WERI-Rb-1 (cell line): Measurements from ENCODE around the gene NKX2-4.

ENCODE experiments used
- DNase-seq: peaks from one replicate; pipeline ENCODE4 v3.0.0-alpha.2; 2020
- H3K27ac ChIP-seq: fragments of 250-450 bp; sonication (Bioruptor Pico); 2 replicates; pipeline ENCODE4 v1.5.1; 2020; ENCODE audit warnings: mild to moderate bottlenecking, moderate library complexity
- H3K27me3 ChIP-seq: fragments of 250-450 bp; sonication (Bioruptor Pico); 2 replicates; pipeline ENCODE4 v1.5.1; 2021; ENCODE audit warnings: mild to moderate bottlenecking, low read depth, moderate library complexity; ENCODE audit not compliant: insufficient read depth, severe bottlenecking
- H3K36me3 ChIP-seq: fragments of 250-450 bp; sonication (Bioruptor Pico); 2 replicates; pipeline ENCODE4 v1.5.1; 2020; ENCODE audit warnings: mild to moderate bottlenecking, moderate library complexity
- H3K4me3 ChIP-seq: 2 replicates; pipeline ENCODE4 v1.5.1; 2011; ENCODE audit warnings: low read depth, mild to moderate bottlenecking, control low read depth, low read length
- H3K9me3 ChIP-seq: fragments of 250-450 bp; sonication (Bioruptor Pico); 2 replicates; pipeline ENCODE4 v1.5.1; 2021; ENCODE audit warnings: mild to moderate bottlenecking, moderate library complexity; ENCODE audit not compliant: severe bottlenecking
- CTCF ChIP-seq: IDR thresholded peaks from 2 replicates; pipeline ENCODE4 v1.5.1; 2011; ENCODE audit warnings: low read depth, mild to moderate bottlenecking, control low read depth, inconsistent platforms, low read length

The NKX2-4 gene

DNA sequence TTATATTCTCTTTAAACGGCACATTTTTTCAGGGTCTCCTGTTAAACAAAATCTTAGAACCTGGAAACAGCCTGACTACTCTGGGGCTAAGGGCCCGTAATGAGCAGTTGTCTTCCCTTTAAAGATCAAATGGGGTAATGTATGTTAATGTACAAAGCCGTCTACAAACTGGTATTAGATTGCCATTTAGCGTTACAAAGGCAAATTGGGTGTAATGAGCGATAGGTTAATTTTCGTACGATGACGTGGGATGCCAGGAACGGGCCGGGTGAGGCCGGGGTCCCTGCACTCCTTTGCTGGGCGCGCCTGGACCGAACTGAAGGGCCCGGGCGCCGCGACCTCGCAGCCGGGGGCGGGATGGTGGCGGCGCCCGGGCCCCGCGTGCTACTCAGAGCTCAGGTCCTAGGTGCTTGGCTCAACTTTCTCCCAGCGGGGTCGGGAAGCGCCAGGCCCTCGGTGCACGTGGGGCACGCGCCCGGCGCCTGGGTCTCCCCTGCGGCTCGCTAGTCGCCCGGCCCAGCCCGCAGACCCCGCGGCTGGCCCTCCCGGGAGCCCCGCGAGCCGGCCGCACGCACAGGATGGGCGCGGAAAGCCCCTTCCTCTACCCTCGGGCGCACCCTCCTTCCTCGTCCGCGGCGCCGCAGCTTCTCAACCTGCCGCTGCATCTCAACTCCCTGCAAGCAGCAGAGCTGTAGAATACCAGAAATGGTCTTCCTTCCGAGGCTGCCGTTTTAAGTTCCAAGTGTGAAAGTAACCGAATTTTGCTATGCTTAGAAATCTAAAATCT is 5.9 kb downstream of the NKX2-4 start:
- H3K36me3 ChIP-seq, result peaks cover 6% of the 10 kb centered on the region; the same call in 1 of the 2 replicates
- no peaks in the 10 kb centered on the region for H3K9me3 ChIP-seq
- TF ChIP-seq CTCF, result no peak
- no peak for DNase-seq
- no peak overlapping the region for H3K27ac ChIP-seq
- H3K27me3 ChIP-seq, result no peaks in the 10 kb centered on the region
- H3K4me3 ChIP-seq, result no peak overlapping the region

DNA sequence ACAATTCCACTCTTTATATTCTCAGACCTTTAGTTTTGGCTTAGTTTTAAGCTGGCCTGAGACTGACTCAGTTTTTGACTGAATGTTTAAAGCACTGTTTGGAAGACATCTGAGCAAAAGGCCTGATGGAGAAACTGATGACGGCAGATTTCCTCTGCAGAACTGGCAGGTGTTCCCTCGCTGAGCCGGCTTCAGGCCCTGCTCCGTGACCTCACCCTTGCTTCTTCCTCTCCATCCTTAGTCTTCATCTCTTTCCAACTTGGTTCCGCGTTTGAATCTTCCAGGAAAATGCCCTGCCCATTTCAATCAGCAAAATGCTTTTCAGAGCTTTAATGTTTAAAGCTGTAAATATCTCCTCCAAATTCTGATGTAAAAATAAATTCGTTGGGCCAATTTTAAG is 6.6 kb downstream of the NKX2-4 start:
- no peak for DNase-seq
- H3K36me3 ChIP-seq, result peaks cover 12% of the 10 kb centered on the region
- no peak overlapping the region for H3K27ac ChIP-seq
- H3K27me3 ChIP-seq, result no peaks in the 10 kb centered on the region
- no peaks in the 10 kb centered on the region for H3K9me3 ChIP-seq
- H3K4me3 ChIP-seq, result no peak overlapping the region
- TF ChIP-seq CTCF, result no peak

- TF ChIP-seq CTCF, result no peak
- peaks cover 22% of the 10 kb centered on the region for H3K36me3 ChIP-seq
- H3K4me3 ChIP-seq, result no peak overlapping the region
- no peaks in the 10 kb centered on the region for H3K9me3 ChIP-seq
- H3K27me3 ChIP-seq, result no peaks in the 10 kb centered on the region
- no peak overlapping the region for H3K27ac ChIP-seq
- no peak for DNase-seq
Measured at GRCh38 chr20:21389368-21389767, 8.0 kb downstream of the NKX2-4 start.

GRCh38 chr20:21388566-21388965 is 8.8 kb downstream of the NKX2-4 start:
- Histone ChIP-seq H3K36me3 (peaks cover 30% of the 10 kb centered on the region), H3K4me3 (no peak overlapping the region), H3K27ac (no peak overlapping the region), H3K27me3 (no peaks in the 10 kb centered on the region), H3K9me3 (no peaks in the 10 kb centered on the region)
- no peak for DNase-seq
- no peak for TF ChIP-seq CTCF

DNA sequence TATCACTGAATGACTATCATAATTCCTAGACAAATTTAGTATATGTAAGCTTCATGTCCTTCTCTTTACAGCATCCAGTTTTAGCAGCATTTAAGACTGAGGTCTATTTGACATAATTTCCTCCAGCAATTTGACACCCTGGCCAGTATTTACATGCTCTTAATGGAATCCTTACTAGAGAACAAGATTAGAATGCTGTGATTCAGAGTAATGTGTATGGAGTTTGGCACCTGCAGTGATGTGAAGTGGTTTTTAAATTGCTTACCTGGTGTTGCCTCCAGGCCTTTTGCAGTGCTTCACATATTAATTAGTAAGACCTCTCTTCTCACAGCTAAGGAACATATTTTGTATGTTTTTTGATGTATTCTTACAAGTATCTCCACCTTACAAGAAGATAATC is 9.8 kb downstream of the NKX2-4 start:
- Histone ChIP-seq H3K4me3 (no peak overlapping the region), H3K9me3 (no peaks in the 10 kb centered on the region), H3K27me3 (no peaks in the 10 kb centered on the region), H3K36me3 (peaks cover 38% of the 10 kb centered on the region), H3K27ac (no peak overlapping the region)
- no peak for TF ChIP-seq CTCF
- no peak for DNase-seq

DNA sequence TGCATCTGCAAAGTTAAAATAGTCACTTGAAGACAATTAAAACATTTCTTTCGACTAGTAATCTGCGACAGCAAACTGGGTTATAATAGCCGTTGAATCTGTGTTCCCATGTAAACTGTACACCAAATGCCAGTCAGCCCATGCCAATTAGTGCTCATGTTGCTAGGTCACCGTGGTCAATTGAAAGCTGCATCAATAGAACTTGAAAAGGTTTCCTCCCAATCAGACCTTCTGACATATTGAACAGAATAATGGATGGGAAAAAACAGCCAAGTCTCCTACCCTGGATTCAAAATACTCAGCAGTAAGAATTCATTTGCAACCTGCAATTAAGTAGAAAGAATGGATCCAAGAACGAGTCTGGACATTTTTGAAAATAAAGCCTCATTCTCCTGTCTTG is 11.2 kb downstream of the NKX2-4 start:
- no peak for TF ChIP-seq CTCF
- no peaks in the 10 kb centered on the region for H3K27me3 ChIP-seq
- no peak overlapping the region for H3K27ac ChIP-seq
- H3K36me3 ChIP-seq, result peaks cover 45% of the 10 kb centered on the region
- H3K4me3 ChIP-seq, result no peak overlapping the region
- DNase-seq, result no peak
- no peaks in the 10 kb centered on the region for H3K9me3 ChIP-seq
